ENCODE measurements around the gene SEMA3A. TPM values are rescaled to one million over a fixed set of nuclear protein-coding genes. Genes with fewer than 3 reads are reported as not detected.

The SEMA3A gene
- polyA plus RNA-seq, 1 donor from 2014 or later, result 22.8 TPM

- Histone ChIP-seq H3F3A (ENCODE audit: insufficient read depth, low read length, poor library complexity, severe bottlenecking) (no peaks in the 10 kb centered on the region), H3K27ac (ENCODE audit: low read length) (no peak overlapping the region), H4K20me1 (ENCODE audit: insufficient read depth) (no peaks in the 10 kb centered on the region), H3K9me2 (ENCODE audit: insufficient read depth, low read length) (no peaks in the 10 kb centered on the region), H3K27me3 (ENCODE audit: insufficient read depth, low read depth, low read length) (no peaks in the 10 kb centered on the region), H3K9ac (ENCODE audit: low read length) (no peak overlapping the region), H3K79me2 (replicated peaks; ENCODE audit: insufficient read depth, low read length) (no peaks in the 10 kb centered on the region), H3K9me3 (ENCODE audit: low read length) (no peaks in the 10 kb centered on the region), H3K4me3 (ENCODE audit: low read length) (no peak overlapping the region), H2AFZ (ENCODE audit: low read depth, low read length) (no peak overlapping the region), H3K4me2 (ENCODE audit: low read length) (no peak overlapping the region), H3K36me3 (ENCODE audit: insufficient read depth, low read length) (no peaks in the 10 kb centered on the region)
- TF ChIP-seq MXI1 (conservative IDR thresholded peaks at IDR 0.05; ENCODE audit: poor library complexity, severe bottlenecking) (no peak), CTCF (IDR thresholded peaks at IDR 0.05; ENCODE audit: poor library complexity, severe bottlenecking) (no peak), RAD21 (conservative IDR thresholded peaks at IDR 0.05) (no peak), POLR2AphosphoS5 (IDR thresholded peaks at IDR 0.05) (no peak)
Observed at GRCh38 chr7:84108787-84109186, 85.8 kb downstream of the SEMA3A start.

- Histone ChIP-seq H2AFZ (ENCODE audit: low read depth, low read length) (no peak overlapping the region), H3K36me3 (ENCODE audit: insufficient read depth, low read length) (no peaks in the 10 kb centered on the region), H3K27ac (ENCODE audit: low read length) (no peak overlapping the region), H4K20me1 (ENCODE audit: insufficient read depth) (no peaks in the 10 kb centered on the region), H3F3A (ENCODE audit: insufficient read depth, low read length, poor library complexity, severe bottlenecking) (no peaks in the 10 kb centered on the region), H3K9me2 (ENCODE audit: insufficient read depth, low read length) (no peaks in the 10 kb centered on the region), H3K27me3 (ENCODE audit: insufficient read depth, low read depth, low read length) (no peaks in the 10 kb centered on the region), H3K4me2 (ENCODE audit: low read length) (no peak overlapping the region), H3K79me2 (replicated peaks; ENCODE audit: insufficient read depth, low read length) (no peaks in the 10 kb centered on the region), H3K9me3 (ENCODE audit: low read length) (no peaks in the 10 kb centered on the region), H3K9ac (ENCODE audit: low read length) (no peak overlapping the region), H3K4me3 (ENCODE audit: low read length) (no peak overlapping the region)
- no peak for TF ChIP-seq EP300 (conservative IDR thresholded peaks at IDR 0.05; ENCODE audit: poor library complexity, severe bottlenecking)
Observed at GRCh38 chr7:84108119-84108518, 86.5 kb downstream of the SEMA3A start.

- no peak for TF ChIP-seq POLR2AphosphoS5 (IDR thresholded peaks at IDR 0.05)
- TF ChIP-seq REST (IDR thresholded peaks at IDR 0.05; ENCODE audit: borderline replicate concordance), result no peak
- no peak for TF ChIP-seq EP300 (conservative IDR thresholded peaks at IDR 0.05; ENCODE audit: poor library complexity, severe bottlenecking)
- no peak for TF ChIP-seq CTCF (IDR thresholded peaks at IDR 0.05; ENCODE audit: poor library complexity, severe bottlenecking)
- TF ChIP-seq RAD21 (conservative IDR thresholded peaks at IDR 0.05), result no peak
- TF ChIP-seq TAF1 (IDR thresholded peaks at IDR 0.05; ENCODE audit: low read depth), result no peak
- no peak for TF ChIP-seq SMC3 (conservative IDR thresholded peaks at IDR 0.05; ENCODE audit: poor library complexity)
- TF ChIP-seq MXI1 (conservative IDR thresholded peaks at IDR 0.05; ENCODE audit: poor library complexity, severe bottlenecking), result no peak
- TF ChIP-seq EZH2 (IDR thresholded peaks at IDR 0.05; ENCODE audit: borderline replicate concordance, insufficient read depth, low read length, poor library complexity, severe bottlenecking), result no peak
- Histone ChIP-seq H3K9me3 (ENCODE audit: low read length) (no peaks in the 10 kb centered on the region), H2AFZ (ENCODE audit: low read depth, low read length) (no peak overlapping the region), H3K36me3 (ENCODE audit: insufficient read depth, low read length) (no peaks in the 10 kb centered on the region), H3K27me3 (ENCODE audit: insufficient read depth, low read depth, low read length) (no peaks in the 10 kb centered on the region), H3K4me3 (ENCODE audit: low read length) (no peak overlapping the region), H3K79me2 (replicated peaks; ENCODE audit: insufficient read depth, low read length) (no peaks in the 10 kb centered on the region), H3K9ac (ENCODE audit: low read length) (no peak overlapping the region), H3K27ac (ENCODE audit: low read length) (no peak overlapping the region), H3K9me2 (ENCODE audit: insufficient read depth, low read length) (no peaks in the 10 kb centered on the region), H3F3A (ENCODE audit: insufficient read depth, low read length, poor library complexity, severe bottlenecking) (no peaks in the 10 kb centered on the region), H4K20me1 (ENCODE audit: insufficient read depth) (no peaks in the 10 kb centered on the region), H3K4me2 (ENCODE audit: low read length) (no peak overlapping the region)
Observed at GRCh38 chr7:84107259-84107658, 87.3 kb downstream of the SEMA3A start.

Data from neural cell (in vitro differentiated cells).